Bronchial epithelial cell (primary cell): Measurements from ENCODE around the gene CHRNE. TPM values are rescaled to one million over a fixed set of nuclear protein-coding genes. Genes with fewer than 3 reads are reported as not detected.

Experiments used
- DNase-seq: peaks from one replicate; pipeline ENCODE4 v3.0.0-alpha.2; 2010; ENCODE audit warnings: low read depth
- FAIRE-seq: peaks from 2 replicates; lab custom pipeline; 2011; peaks lifted over from hg19 to GRCh38; lab: Jason Lieb, UNC
- H3K27me3 ChIP-seq: 2 replicates; pipeline ENCODE4 v1.5.1; 2011; ENCODE audit warnings: low read length; ENCODE audit not compliant: control insufficient read depth, insufficient read depth
- H3K36me3 ChIP-seq: 2 replicates; pipeline ENCODE4 v1.5.1; 2011; ENCODE audit warnings: low read length; ENCODE audit not compliant: control insufficient read depth, insufficient read depth
- H3K4me3 ChIP-seq: 2 replicates; pipeline ENCODE4 v1.5.1; 2011; ENCODE audit warnings: mild to moderate bottlenecking, low read depth, low read length, control low read depth
- CTCF ChIP-seq: IDR thresholded peaks from 2 replicates; pipeline ENCODE4 v1.5.1; 2011; ENCODE audit warnings: mild to moderate bottlenecking, moderate library complexity, low read length, control low read depth, inconsistent platforms; ENCODE audit not compliant: insufficient read depth, severe bottlenecking
- total RNA-seq: library from RNA; depleted of rRNA; stranded (reverse); fragments of >200 nt; gene quantifications from 2 replicates; pipeline ENCODE4 v1.2.1, GENCODE V29; 2014

Gene CHRNE
- total RNA-seq, 1 donor from 2014 or later = 0.79 TPM

- DNase-seq (no peak), FAIRE-seq (no peak)
- H3K36me3 ChIP-seq = peaks cover 30% of the 10 kb centered on the region
- H3K27me3 ChIP-seq = no peaks in the 10 kb centered on the region
- TF ChIP-seq CTCF = no peak
- peak overlapping the region; percentile 45 for H3K4me3 ChIP-seq
Observed at GRCh38 chr17:4898927-4899326, 4.0 kb downstream of the CHRNE start.

GRCh38 chr17:4898351-4898750 lies 4.5 kb downstream of the CHRNE start:
- no peak for DNase-seq
- Histone ChIP-seq H3K36me3 (peaks cover 36% of the 10 kb centered on the region), H3K4me3 (no peak overlapping the region), H3K27me3 (no peaks in the 10 kb centered on the region)
- no peak for FAIRE-seq
- TF ChIP-seq CTCF = no peak

- no peaks in the 10 kb centered on the region for H3K27me3 ChIP-seq
- H3K36me3 ChIP-seq = peaks cover 41% of the 10 kb centered on the region
- no peak for FAIRE-seq
- TF ChIP-seq CTCF = no peak
- no peak overlapping the region for H3K4me3 ChIP-seq
- no peak for DNase-seq
Observed at GRCh38 chr17:4897785-4898184, 5.1 kb downstream of the CHRNE start.

- H3K4me3 ChIP-seq = no peak overlapping the region
- TF ChIP-seq CTCF = no peak
- H3K27me3 ChIP-seq = no peaks in the 10 kb centered on the region
- no peak for FAIRE-seq
- H3K36me3 ChIP-seq = peaks cover 46% of the 10 kb centered on the region
- no peak for DNase-seq
Observed at GRCh38 chr17:4897198-4897687, 5.7 kb downstream of the CHRNE start.

- no peak overlapping the region for H3K4me3 ChIP-seq
- H3K36me3 ChIP-seq = peaks cover 52% of the 10 kb centered on the region
- FAIRE-seq (no peak), DNase-seq (no peak)
- TF ChIP-seq CTCF = no peak
- no peaks in the 10 kb centered on the region for H3K27me3 ChIP-seq
Observed at GRCh38 chr17:4896332-4897197, 6.3 kb downstream of the CHRNE start.
